K562 (cell line): ENCODE measurements around the gene SH3PXD2B. TPM values are rescaled to one million over a fixed set of nuclear protein-coding genes. Genes with fewer than 3 reads are reported as not detected.

Source experiments
- ATAC-seq: fragments of 200-7000 bp; cut with Tn5 transposase; 3 replicates; pipeline ENCODE4 v1.9.1; 2020; ENCODE audit warnings: moderate library complexity
- BruUV-seq: library from RNA; stranded (reverse); fragments of 400-500 nt; replicated peaks from 2 replicates; lab custom pipeline; 2021; lab: Mats Ljungman, UMichigan
- CTCF ChIA-PET: fragments of 300-600 bp; formaldehyde crosslinking; extraction: SDS; loops from one replicate; lab custom pipeline; 2021; ENCODE audit warnings: low intra/inter-chr PET ratio; lab: Yijun Ruan, JAX
- POLR2A ChIA-PET: fragments of 300-600, 350-650 bp; sonication (Branson Sonifier 250); formaldehyde crosslinking; extraction: SDS; loops from one replicate; lab custom pipeline; 2021; ENCODE audit warnings: antibody characterized with exemption, inconsistent platforms; lab: Yijun Ruan, JAX
- DNase-seq, 4 experiments: peaks; one replicate each; pipeline versions ENCODE4 v3.0.0 to v3.0.0-alpha.2; 2011 to 2018; ENCODE audit warnings: low spot score in 3 of 4, mixed read lengths in 3 of 4; ENCODE audit errors: extremely low read depth in 1 of 4
- FAIRE-seq: peaks from 2 replicates; lab custom pipeline; 2011; peaks lifted over from hg19 to GRCh38; lab: Jason Lieb, UNC
- H2AFZ ChIP-seq: 2 replicates; pipeline ENCODE4 v1.6.0; 2011; ENCODE audit warnings: low read depth, low read length, control low read depth, inconsistent platforms
- H3K27ac ChIP-seq: fragments of 200-600 bp; 3 replicates; pipeline ENCODE4 v1.8.0; 2011; ENCODE audit warnings: low read depth, mild to moderate bottlenecking, control low read depth, inconsistent platforms, low read length, moderate library complexity, mixed read lengths; ENCODE audit errors: extremely low read depth
- H3K27me3 ChIP-seq, 2 experiments: fragments of 300-600 bp in 1 of 2; 2 replicates in 1 of 2; 3 replicates in 1 of 2; pipeline versions ENCODE4 v1.6.0 to v1.8.0; 2011; ENCODE audit warnings: inconsistent platforms in 2 of 2, low read length in 2 of 2, mild to moderate bottlenecking in 1 of 2, mixed read lengths in 1 of 2, moderate library complexity in 1 of 2; ENCODE audit not compliant: control insufficient read depth in 2 of 2, insufficient read depth in 2 of 2
- H3K36me3 ChIP-seq: fragments of 300-600 bp; 3 replicates; pipeline ENCODE4 v1.8.0; 2011; ENCODE audit warnings: mild to moderate bottlenecking, low read length, inconsistent platforms; ENCODE audit not compliant: control insufficient read depth, insufficient read depth
- H3K4me1 ChIP-seq, 2 experiments: fragments of 200-600 bp in 1 of 2; replicated peaks in 1 of 2; 2 replicates in 1 of 2; 3 replicates in 1 of 2; pipeline versions ENCODE4 v1.5.1 to v1.8.0; 2011; ENCODE audit warnings: inconsistent platforms in 2 of 2, low read length in 2 of 2, mild to moderate bottlenecking in 1 of 2, mixed read lengths in 1 of 2, moderate library complexity in 1 of 2; ENCODE audit not compliant: control insufficient read depth in 2 of 2, insufficient read depth in 2 of 2
- H3K4me2 ChIP-seq: 2 replicates; pipeline ENCODE4 v1.6.1; 2011; ENCODE audit warnings: low read length, control low read depth, inconsistent platforms, mixed read lengths; ENCODE audit not compliant: insufficient read depth
- H3K4me3 ChIP-seq: fragments of 200-600 bp; sonication (generic), shearing (Covaris generic); 2 replicates; pipeline ENCODE4 v1.5.1; 2016; ENCODE audit warnings: control low read depth, inconsistent platforms
- H3K79me2 ChIP-seq: fragments of 200-600 bp; 3 replicates; pipeline ENCODE4 v1.8.0; 2011; ENCODE audit warnings: low read length, inconsistent platforms; ENCODE audit not compliant: control insufficient read depth, insufficient read depth
- H3K9ac ChIP-seq, 2 experiments: 2 replicates each; pipeline versions ENCODE4 v1.6.0 to v1.6.1; 2011; ENCODE audit warnings: low read depth in 2 of 2, low read length in 2 of 2, control low read depth in 1 of 2, inconsistent platforms in 1 of 2, mild to moderate bottlenecking in 1 of 2, mixed read lengths in 1 of 2; ENCODE audit not compliant: insufficient read depth in 1 of 2
- H3K9me1 ChIP-seq: one replicate; pipeline ENCODE4 v1.6.0; 2011; ENCODE audit warnings: inconsistent platforms, mild to moderate bottlenecking, low read length, moderate library complexity; ENCODE audit not compliant: control insufficient read depth, insufficient read depth
- H3K9me3 ChIP-seq: replicated peaks from 2 replicates; pipeline ENCODE4 v1.5.1; 2011; ENCODE audit warnings: low read depth, low read length, inconsistent platforms; ENCODE audit not compliant: control insufficient read depth, insufficient read depth
- H4K20me1 ChIP-seq: replicated peaks from 2 replicates; pipeline ENCODE4 v1.6.1; 2011; ENCODE audit warnings: low read length, inconsistent platforms, mixed read lengths; ENCODE audit not compliant: control insufficient read depth, insufficient read depth
- ETV1 ChIP-seq: fragments of 450-650 bp; conservative IDR thresholded peaks from 2 replicates; pipeline ENCODE4 v1.6.1; 2016; ENCODE audit warnings: missing genetic modification characterization, control low read depth, low read depth, missing compliant biosample characterization
- ETV6 ChIP-seq, 3 experiments: fragments of 150-350 bp in 1 of 3; sonication (generic) in 1 of 3; formaldehyde crosslinking in 1 of 3; IDR thresholded peaks; 2 replicates each; pipeline versions ENCODE4 v1.6.1 to v1.8.0; 2014 to 2022; ENCODE audit warnings: borderline replicate concordance in 2 of 3, low read depth in 2 of 3, antibody characterized with exemption in 1 of 3, low read length in 1 of 3, mild to moderate bottlenecking in 1 of 3, missing genetic modification reagents in 1 of 3
- HDAC1 ChIP-seq, 2 experiments: fragments of 450-650 bp; IDR thresholded peaks; 2 replicates each; pipeline ENCODE4 v1.6.1; 2016 to 2017; ENCODE audit warnings: inconsistent platforms in 1 of 2, mild to moderate bottlenecking in 1 of 2, moderate library complexity in 1 of 2
- NFATC3 ChIP-seq: fragments of 450-650 bp; IDR thresholded peaks from 2 replicates; pipeline ENCODE4 v1.6.1; 2017; ENCODE audit warnings: mild to moderate bottlenecking
- ZNF197 ChIP-seq: fragments of 200-800 bp; sonication (Bioruptor generic); IDR thresholded peaks from 2 replicates; pipeline ENCODE4 v1.6.1; 2016; ENCODE audit warnings: low read depth, missing genetic modification characterization, missing compliant biosample characterization
- ZNF77 ChIP-seq: fragments of 250-450 bp; sonication (Bioruptor Pico); IDR thresholded peaks from 2 replicates; pipeline ENCODE4 v1.5.0; 2020
- WGBS: fragments of 100-300 bp; shearing (Covaris generic); methylation state at CpG from one replicate; pipeline ENCODE4 v1.1.6; 2016; ENCODE audit warnings: low coverage, mixed read lengths; ENCODE audit not compliant: insufficient coverage; ENCODE audit errors: missing lambda C conversion rate; 5-methylcytosine and 5-hydroxymethylcytosine counted together
- in situ Hi-C: fragments of 300-500 bp; cut with MboI; formaldehyde crosslinking; loops from 4 replicates; pipeline ENCODE4 v1.15.0; 2018; ENCODE audit warnings: inconsistent platforms, mixed read lengths
- intact Hi-C: fragments of 100-400 bp; cut with micrococcal nuclease; formaldehyde crosslinking; loops from 2 replicates; pipeline ENCODE4 v1.14.2; 2022
- polyA plus RNA-seq, 8 experiments: library from polyadenylated mRNA; depleted of rRNA in 4 of 8; stranded (reverse) in 5 of 8; unstranded in 3 of 8; fragments of >200 nt; fragmentation: Nextera tagmentation in 2 of 8; fragmentation: Illumina TruSeq in 1 of 8; extraction: Ambion mirVana in 2 of 8; extraction: Trizol in 1 of 8; gene quantifications; 2 replicates each; pipeline versions ENCODE4 v1.2.1 to v1.2.3, GENCODE V29; 2011 to 2014; ENCODE audit warnings: inconsistent platforms in 1 of 8, missing spikeins in 1 of 8
- total RNA-seq, 7 experiments: library from RNA; depleted of rRNA in 6 of 7; stranded (reverse); fragments of >200 nt in 6 of 7; fragmentation: Illumina TruSeq in 2 of 7; extraction: Trizol in 2 of 7; gene quantifications; 2 replicates each; pipeline versions ENCODE4 v1.2.1 to v1.2.3, GENCODE V29; 2011 to 2021; ENCODE audit warnings: low replicate concordance in 1 of 7
- TF ChIP-seq, protein P1 (sequence below): fragments of 450-650 bp; formaldehyde crosslinking; IDR thresholded peaks from 2 replicates; pipeline ENCODE4 v1.4.0; 2020; ENCODE audit warnings: mild to moderate bottlenecking, mixed read lengths

Gene SH3PXD2B
- total and polyA plus RNA-seq, 9 of the 15 experiments (the other 6 are each of a cell fraction or from before 2014, with no cell fraction given): 0.04 to 0.66 (median 0.19) TPM

DNA sequence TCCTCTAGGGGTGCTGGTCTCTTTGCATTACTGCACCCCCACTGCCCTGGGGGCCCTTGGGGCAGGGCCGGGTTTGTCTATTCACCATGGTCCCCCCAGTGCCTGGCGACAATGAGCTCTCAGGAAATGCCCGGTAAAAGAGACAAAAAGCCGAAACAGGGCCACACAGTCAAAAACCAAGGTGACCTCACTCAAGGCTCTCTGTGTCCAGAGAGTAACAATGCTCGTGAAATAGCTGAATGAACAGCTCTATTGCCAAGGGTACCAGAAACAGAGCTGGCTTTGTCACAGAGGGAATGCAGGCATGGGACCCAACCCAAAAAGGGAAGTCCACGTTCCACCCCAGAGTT lies 16.0 kb downstream of the SH3PXD2B start:
- peaks cover 0 to 7% of the 10 kb centered on the region in 2 experiments; a peak in 4 of 5 replicates for H3K4me1 ChIP-seq
- H4K20me1 ChIP-seq: peaks cover 8% of the 10 kb centered on the region; the same call in 1 of the 2 replicates
- no peaks in the 10 kb centered on the region for H3K79me2 ChIP-seq
- no peak overlapping the region for H3K4me3 ChIP-seq
- no peaks in the 10 kb centered on the region for H3K36me3 ChIP-seq
- no peak overlapping the region for H2AFZ ChIP-seq
- no peak for DNase-seq
- no peak overlapping the region for H3K4me2 ChIP-seq
- ChIA-PET CTCF (no interaction called here), POLR2A (interaction anchor here (1.5 kb wide), 1 partner anchor 12 kb away, joined by 7 read pairs; no protein-coding TSS in a partner anchor)
- TF ChIP-seq ZNF77 (CRISPR knock-in tag): no peak
- no peak for TF ChIP-seq ZNF197 (CRISPR knock-in tag)
- no peak for TF ChIP-seq HDAC1 (IDR thresholded peaks at IDR 0.05)
- TF ChIP-seq, protein P1, sequence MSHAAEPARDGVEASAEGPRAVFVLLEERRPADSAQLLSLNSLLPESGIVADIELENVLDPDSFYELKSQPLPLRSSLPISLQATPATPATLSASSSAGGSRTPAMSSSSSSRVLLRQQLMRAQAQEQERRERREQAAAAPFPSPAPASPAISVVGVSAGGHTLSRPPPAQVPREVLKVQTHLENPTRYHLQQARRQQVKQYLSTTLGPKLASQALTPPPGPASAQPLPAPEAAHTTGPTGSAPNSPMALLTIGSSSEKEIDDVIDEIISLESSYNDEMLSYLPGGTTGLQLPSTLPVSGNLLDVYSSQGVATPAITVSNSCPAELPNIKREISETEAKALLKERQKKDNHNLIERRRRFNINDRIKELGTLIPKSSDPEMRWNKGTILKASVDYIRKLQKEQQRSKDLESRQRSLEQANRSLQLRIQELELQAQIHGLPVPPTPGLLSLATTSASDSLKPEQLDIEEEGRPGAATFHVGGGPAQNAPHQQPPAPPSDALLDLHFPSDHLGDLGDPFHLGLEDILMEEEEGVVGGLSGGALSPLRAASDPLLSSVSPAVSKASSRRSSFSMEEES (CRISPR knock-in tag): no peak
- TF ChIP-seq ETV6 (IDR thresholded peaks at IDR 0.05; ENCODE audit: borderline replicate concordance in 1 of 2, low read depth in 2 of 2, low read length in 1 of 2): no peak
- TF ChIP-seq ETV6 (CRISPR knock-in tag; IDR thresholded peaks at IDR 0.05; ENCODE audit: borderline replicate concordance): no peak
- no peak for TF ChIP-seq ETV1 (tag)
- TF ChIP-seq NFATC3: no peak
- no peaks in the 10 kb centered on the region for H3K9me1 ChIP-seq
- no peaks in the 10 kb centered on the region for H3K9me3 ChIP-seq
- in situ Hi-C loops: no loop called here
- no peak overlapping the region for H3K9ac ChIP-seq
- no peak overlapping the region for H3K27ac ChIP-seq
- BruUV-seq: no TSS peak
- no peak for FAIRE-seq
- peaks cover 29 to 72% of the 10 kb centered on the region in 2 experiments for H3K27me3 ChIP-seq
- ATAC-seq: no peak
- WGBS: 1% methylated on average over 6 of the region's 6 CpGs
- intact Hi-C loops: no loop called here
